GM12878 (cell line): Measurements from ENCODE around the gene CAPN15.

Source experiments
- CTCF ChIP-seq, 3 experiments: IDR thresholded peaks in 2 of 3; conservative IDR thresholded peaks in 1 of 3; 2 replicates each; pipeline ENCODE4 v1.5.1; 2011; ENCODE audit warnings: low read depth in 3 of 3, low read length in 3 of 3, mild to moderate bottlenecking in 3 of 3, control low read depth in 2 of 3, moderate library complexity in 2 of 3, inconsistent platforms in 1 of 3, mixed read lengths in 1 of 3; ENCODE audit not compliant: control insufficient read depth in 2 of 3, insufficient read depth in 1 of 3; ENCODE audit errors: extremely low read depth in 1 of 3
- EZH2 ChIP-seq: IDR thresholded peaks from 2 replicates; pipeline ENCODE4 v1.6.1; 2012; ENCODE audit warnings: low read depth, mild to moderate bottlenecking, control low read depth, inconsistent platforms, low read length, borderline replicate concordance; ENCODE audit not compliant: control insufficient read depth
- MTA2 ChIP-seq: fragments of 450-650 bp; IDR thresholded peaks from 2 replicates; pipeline ENCODE4 v1.6.1; 2016; ENCODE audit warnings: low read depth, mild to moderate bottlenecking, moderate library complexity
- POLR2A ChIP-seq: IDR thresholded peaks from 2 replicates; pipeline ENCODE4 v1.6.1; 2011; ENCODE audit warnings: low read depth, mild to moderate bottlenecking, low read length
- POLR2AphosphoS5 ChIP-seq: IDR thresholded peaks from 2 replicates; pipeline ENCODE4 v1.6.1; 2011; ENCODE audit warnings: mild to moderate bottlenecking, low read length, inconsistent platforms
- ZNF24 ChIP-seq: fragments of 450-650 bp; IDR thresholded peaks from 2 replicates; pipeline ENCODE4 v1.6.1; 2017; ENCODE audit warnings: antibody characterized with exemption, mild to moderate bottlenecking
- ZZZ3 ChIP-seq: IDR thresholded peaks from 2 replicates; pipeline ENCODE4 v1.6.1; 2011; ENCODE audit warnings: low read depth; ENCODE audit not compliant: control insufficient read depth, insufficient read length

- TF ChIP-seq ZNF24 = no peak
- no peak for TF ChIP-seq EZH2
- TF ChIP-seq POLR2AphosphoS5 = no peak
- no peak for TF ChIP-seq MTA2
- TF ChIP-seq ZZZ3 = no peak
- no peak for TF ChIP-seq POLR2A
- no peak for TF ChIP-seq CTCF (IDR thresholded peaks at IDR 0.05 in 2 of 3, conservative IDR thresholded peaks at IDR 0.05 in 1 of 3; ENCODE audit: control insufficient read depth in 2 of 3, extremely low read depth in 1 of 3, insufficient read depth in 1 of 3, low read depth in 3 of 3, low read length in 3 of 3)
Observed at GRCh38 chr16:585351-585750, 57.8 kb downstream of the CAPN15 start.
